GM21360 (cell line): ENCODE results near the gene HELZ.
"Not testable (repeated sequence)": the region's sequence is repeated elsewhere in the genome, so short reads cannot be mapped to it uniquely, and the experiment has no call there.

Source experiments
- ATAC-seq: cut with Tn5 transposase; IDR thresholded peaks from one replicate; pipeline ENCODE4 v1.9.1; 2021; ENCODE audit warnings: mild to moderate bottlenecking, moderate library complexity; ENCODE audit not compliant: unreplicated experiment

The HELZ gene

GRCh38 chr17:67245073-67245693 lies at the start of gene HELZ:
HELZ (minus strand) TSS chr17:67245196; CDS start chr17:67218804, 26,392 bp downstream.
- peak; percentile 47 for ATAC-seq

- ATAC-seq = peak; percentile 89
These were observed 48.5 kb upstream of the HELZ start for GRCh38 chr17:67293251-67294203.

GRCh38 chr17:67290711-67291291 lies 45.8 kb upstream of the HELZ start:
- no peak for ATAC-seq

GRCh38 chr17:67290244-67290643 lies 45.2 kb upstream of the HELZ start:
- no peak for ATAC-seq

- ATAC-seq = no peak
These were observed 44.3 kb upstream of the HELZ start for GRCh38 chr17:67289181-67289876.

- ATAC-seq = not testable (repeated sequence)
These were observed 41.8 kb upstream of the HELZ start for GRCh38 chr17:67286826-67287225.

- ATAC-seq = no peak
These were observed 40.4 kb upstream of the HELZ start for GRCh38 chr17:67285360-67285759.

- ATAC-seq = no peak
These were observed 38.9 kb upstream of the HELZ start for GRCh38 chr17:67283731-67284516.

GRCh38 chr17:67281743-67282142 lies 36.7 kb upstream of the HELZ start:
- no peak for ATAC-seq

GRCh38 chr17:67281053-67281452 lies 36.1 kb upstream of the HELZ start:
- no peak for ATAC-seq

GRCh38 chr17:67280279-67280678 lies 35.3 kb upstream of the HELZ start:
- ATAC-seq = no peak

GRCh38 chr17:67279115-67279514 lies 34.1 kb upstream of the HELZ start:
- no peak for ATAC-seq

- no peak for ATAC-seq
These were observed 33.4 kb upstream of the HELZ start for GRCh38 chr17:67278363-67278762.

GRCh38 chr17:67276075-67276474 lies 31.1 kb upstream of the HELZ start:
- ATAC-seq = no peak

- ATAC-seq = no peak
These were observed 29.5 kb upstream of the HELZ start for GRCh38 chr17:67274466-67274865.

GRCh38 chr17:67273900-67274299 lies 28.9 kb upstream of the HELZ start:
- no peak for ATAC-seq

- ATAC-seq = no peak
These were observed 27.5 kb upstream of the HELZ start for GRCh38 chr17:67272312-67273047.

- ATAC-seq = not testable (repeated sequence)
These were observed 26.2 kb upstream of the HELZ start for GRCh38 chr17:67271187-67271586.

- ATAC-seq = no peak
These were observed 25.4 kb upstream of the HELZ start for GRCh38 chr17:67270416-67270815.

GRCh38 chr17:67266496-67266895 lies 21.5 kb upstream of the HELZ start:
- no peak for ATAC-seq
